GM18858 (cell line): Measurements from ENCODE around the gene ZDHHC14.
A peak's percentile ranks its signal among the peaks of the same experiment; 100 is the strongest.
"Not testable (repeated sequence)": the region's sequence is repeated elsewhere in the genome, so short reads cannot be mapped to it uniquely, and the experiment has no call there.

Experiments
- ATAC-seq: cut with Tn5 transposase; IDR thresholded peaks from one replicate; pipeline ENCODE4 v1.9.1; 2021; ENCODE audit not compliant: unreplicated experiment

ZDHHC14 gene

DNA sequence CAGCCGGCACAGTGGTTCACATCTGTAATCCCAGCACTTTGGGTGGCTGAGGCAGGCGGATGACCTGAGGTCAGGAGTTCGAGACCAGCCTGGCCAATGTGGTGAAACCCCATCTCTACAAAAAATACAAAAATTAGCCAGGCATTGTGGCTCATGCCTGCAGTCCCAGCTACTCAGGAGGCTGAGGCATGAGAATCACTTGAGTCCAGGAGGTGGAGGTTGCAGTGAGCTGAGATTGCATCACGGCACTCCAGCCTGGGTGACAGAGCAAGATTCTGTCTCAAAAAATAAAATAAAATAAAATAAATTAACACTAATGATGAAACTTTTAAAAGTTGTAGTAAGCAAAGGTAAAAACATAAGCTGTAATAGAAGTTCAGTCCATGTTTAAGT lies 82.7 kb downstream of the ZDHHC14 start:
- ATAC-seq, result not testable (repeated sequence)

GRCh38 chr6:157464653-157465535 lies 83.9 kb downstream of the ZDHHC14 start:
- peak; percentile 44 for ATAC-seq

DNA sequence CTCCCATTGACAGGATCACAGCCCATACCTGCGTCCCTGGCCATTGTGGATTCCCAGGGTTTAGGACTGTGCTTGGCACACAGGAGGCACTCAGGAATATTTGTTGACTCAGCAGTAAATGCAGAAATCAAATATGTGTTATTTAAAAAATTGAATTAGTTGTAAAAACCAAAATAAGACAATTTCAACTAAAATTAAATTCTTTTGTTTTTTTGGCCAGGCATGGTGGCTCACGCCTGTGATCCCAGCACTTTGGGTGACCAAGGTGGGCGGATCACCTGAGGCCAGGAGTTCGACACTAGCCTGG lies 85.3 kb downstream of the ZDHHC14 start:
- ATAC-seq, result no peak

- ATAC-seq, result not testable (repeated sequence)
Measured at GRCh38 chr6:157467339-157467738, 86.3 kb downstream of the ZDHHC14 start.

GRCh38 chr6:157468054-157468453 lies 87.1 kb downstream of the ZDHHC14 start:
- no peak for ATAC-seq

GRCh38 chr6:157468574-157468973 lies 87.6 kb downstream of the ZDHHC14 start:
- no peak for ATAC-seq

DNA sequence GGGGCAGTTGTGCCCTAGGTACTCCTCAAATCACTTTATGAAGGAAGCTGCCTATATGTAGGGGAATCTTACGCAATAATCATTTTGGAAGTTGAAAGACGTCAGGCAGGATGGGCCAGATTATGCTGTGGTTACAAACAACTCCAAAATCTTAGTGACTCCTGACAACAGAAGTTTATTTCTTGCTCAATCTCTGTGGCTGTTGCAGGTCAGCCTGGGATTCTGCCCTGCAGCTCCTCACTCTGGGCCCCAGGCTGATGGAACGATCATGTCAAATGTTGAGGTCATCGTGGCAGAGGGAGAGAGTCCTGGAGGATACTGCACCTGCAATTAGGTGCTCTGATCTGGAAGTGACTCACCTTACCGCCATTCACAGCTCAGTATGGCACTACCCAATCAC lies 88.4 kb downstream of the ZDHHC14 start:
- no peak for ATAC-seq

GRCh38 chr6:157471077-157471686 lies 90.2 kb downstream of the ZDHHC14 start:
- ATAC-seq, result no peak

- no peak for ATAC-seq
Measured at GRCh38 chr6:157471895-157472686, 91.1 kb downstream of the ZDHHC14 start.

DNA sequence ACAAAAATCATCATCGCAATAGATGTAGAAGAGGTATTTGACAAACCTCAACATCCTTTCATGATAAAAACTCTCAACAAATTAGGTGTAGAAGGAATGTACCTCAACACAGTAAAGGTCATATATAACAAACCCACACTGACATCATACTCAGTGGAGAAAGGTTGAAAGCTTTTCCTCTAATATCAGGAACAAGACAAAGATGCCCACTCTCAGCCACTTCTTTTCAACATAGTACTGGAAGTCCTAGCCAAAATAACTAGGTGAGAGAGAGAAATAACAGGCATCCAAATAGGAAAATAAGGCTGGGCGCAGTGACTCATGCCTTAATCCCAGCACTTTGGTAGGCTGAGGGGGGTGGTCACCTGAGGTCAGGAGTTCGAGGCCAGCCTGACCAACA lies 95.8 kb downstream of the ZDHHC14 start:
- ATAC-seq, result no peak

DNA sequence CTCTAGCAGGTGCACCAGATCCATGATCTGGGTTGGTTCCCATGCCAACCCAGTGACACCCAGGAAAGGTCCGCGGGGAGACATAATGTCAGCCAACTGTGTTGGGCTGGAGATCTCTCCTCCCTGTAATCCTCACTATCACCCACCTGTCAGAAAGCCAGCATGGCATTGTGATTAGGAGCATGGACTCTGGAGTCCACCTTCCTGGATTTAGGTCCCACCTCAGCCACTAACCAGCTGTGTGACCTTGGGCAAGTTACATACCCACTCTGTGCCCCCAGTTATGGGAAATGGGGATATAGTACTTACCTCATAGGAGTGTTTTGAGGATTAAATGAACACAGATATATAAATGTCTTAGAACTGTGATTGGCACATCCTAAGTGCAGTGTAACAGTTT lies 97.9 kb downstream of the ZDHHC14 start:
- no peak for ATAC-seq

DNA sequence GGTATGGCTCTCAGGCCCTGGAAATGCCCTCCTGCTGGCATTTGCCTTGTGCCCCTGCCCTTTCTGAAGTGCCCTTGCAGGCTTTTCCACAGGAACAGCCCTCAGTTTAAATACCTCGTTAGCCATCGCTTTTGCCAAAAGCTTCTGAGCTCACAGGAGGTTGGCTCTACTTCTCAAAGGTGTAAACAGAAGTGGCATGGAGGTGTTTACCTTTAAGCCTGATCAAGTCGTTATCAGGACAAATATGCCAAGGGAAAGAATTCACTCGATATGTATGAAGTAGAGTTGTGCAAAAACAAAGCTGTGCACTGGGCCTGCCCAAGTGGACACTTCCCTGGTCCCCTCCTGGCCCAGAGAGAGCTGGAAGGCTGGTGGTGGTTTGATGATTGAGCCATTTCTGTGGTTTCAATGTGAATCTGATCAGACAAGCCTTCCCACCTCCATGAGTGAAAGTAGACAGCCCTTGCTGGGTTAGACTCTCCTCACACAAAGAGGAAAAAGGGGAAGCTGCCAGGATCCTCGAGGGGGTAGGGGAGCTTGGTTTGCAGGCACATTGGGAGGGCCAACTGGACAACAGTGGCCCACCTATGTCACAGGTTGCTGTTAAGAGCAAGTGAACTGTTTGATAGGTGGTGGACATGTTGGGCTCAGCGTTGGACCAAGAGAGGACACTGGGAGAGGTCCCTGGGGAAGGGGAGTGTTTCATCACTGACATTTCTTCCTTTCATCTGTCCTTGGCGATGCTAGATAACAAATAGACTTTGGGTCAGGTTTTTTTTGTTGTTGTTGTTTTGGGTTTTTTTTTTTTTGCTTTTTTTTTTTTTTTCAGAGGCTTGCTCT lies 98.7 kb downstream of the ZDHHC14 start:
- ATAC-seq, result no peak

- no peak for ATAC-seq
Measured at GRCh38 chr6:157481189-157481864, 100.3 kb downstream of the ZDHHC14 start.

- no peak for ATAC-seq
Measured at GRCh38 chr6:157481865-157482249, 100.9 kb downstream of the ZDHHC14 start.

DNA sequence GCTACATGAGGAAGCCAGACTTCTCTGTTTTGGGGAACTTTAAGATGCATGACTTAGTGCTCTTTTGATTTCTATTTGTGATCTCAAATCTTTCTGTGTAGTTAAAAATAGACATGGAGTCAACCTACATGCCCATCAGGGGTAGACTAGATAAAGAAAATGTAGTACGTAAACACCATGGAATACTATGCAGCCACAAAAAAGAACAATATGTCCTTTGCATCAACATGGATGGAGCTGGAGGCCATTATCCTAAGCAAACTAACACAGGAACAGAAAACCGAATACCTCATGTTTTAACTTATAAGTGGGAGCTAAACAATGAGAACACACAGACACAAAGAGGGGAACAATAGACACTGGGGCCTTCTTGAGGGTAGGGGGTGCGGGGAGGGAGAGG lies 102.8 kb downstream of the ZDHHC14 start:
- no peak for ATAC-seq

DNA sequence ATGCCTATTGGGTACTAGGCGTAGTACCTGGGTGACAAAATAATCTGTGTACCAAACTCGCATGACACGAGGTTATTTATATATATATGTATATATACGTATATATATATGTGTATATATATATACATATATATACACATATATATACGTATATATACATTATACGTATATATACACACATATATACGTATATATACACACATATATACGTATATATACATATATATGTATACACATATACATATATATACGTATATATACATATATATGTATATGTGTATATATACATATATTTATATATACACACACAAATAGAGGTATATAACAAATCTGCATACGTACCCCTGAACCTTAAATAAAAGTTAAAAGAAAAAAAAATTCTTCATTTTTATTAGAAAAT lies 103.2 kb downstream of the ZDHHC14 start:
- ATAC-seq, result no peak

DNA sequence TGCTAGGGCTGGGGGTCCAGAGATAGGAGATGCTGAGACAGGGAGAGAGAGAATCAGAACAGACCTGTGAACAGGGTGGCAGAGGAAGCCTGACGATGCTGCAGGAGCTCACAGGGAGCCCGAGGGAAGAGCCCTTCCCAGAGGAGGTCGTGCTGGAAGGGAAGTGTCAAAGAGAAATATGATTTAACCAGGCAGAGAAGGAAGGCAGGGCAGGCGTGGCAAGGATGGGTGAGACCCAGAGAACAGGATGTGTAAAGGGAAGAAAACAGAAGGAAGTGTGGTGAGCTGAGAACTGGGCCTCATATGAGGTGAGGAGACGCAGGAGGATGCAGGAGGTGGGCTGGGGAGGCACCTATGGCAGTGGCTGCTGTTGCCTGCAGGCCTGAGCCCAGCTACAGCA lies 105.6 kb downstream of the ZDHHC14 start:
- ATAC-seq, result no peak

- no peak for ATAC-seq
Measured at GRCh38 chr6:157487110-157487773, 106.3 kb downstream of the ZDHHC14 start.

DNA sequence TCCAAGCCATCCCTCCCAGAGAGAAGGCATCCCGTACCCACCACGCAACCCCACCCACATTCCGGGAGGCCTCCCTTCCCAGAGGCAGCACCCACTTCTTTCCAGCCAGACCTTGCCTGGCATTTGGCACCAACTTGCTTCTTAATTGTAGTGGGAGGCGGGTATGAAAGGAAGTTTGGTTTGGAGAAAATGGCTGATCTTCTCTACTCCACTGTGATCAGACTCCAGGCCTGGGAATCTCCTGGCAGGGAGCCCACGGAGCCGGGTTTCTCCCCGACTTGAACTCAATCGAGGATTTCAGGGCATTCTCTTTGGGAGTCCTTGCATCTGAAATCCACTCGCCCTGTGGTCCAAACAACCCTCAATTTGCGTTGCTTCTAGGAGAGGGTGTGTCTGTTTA lies 107.1 kb downstream of the ZDHHC14 start:
- no peak for ATAC-seq

DNA sequence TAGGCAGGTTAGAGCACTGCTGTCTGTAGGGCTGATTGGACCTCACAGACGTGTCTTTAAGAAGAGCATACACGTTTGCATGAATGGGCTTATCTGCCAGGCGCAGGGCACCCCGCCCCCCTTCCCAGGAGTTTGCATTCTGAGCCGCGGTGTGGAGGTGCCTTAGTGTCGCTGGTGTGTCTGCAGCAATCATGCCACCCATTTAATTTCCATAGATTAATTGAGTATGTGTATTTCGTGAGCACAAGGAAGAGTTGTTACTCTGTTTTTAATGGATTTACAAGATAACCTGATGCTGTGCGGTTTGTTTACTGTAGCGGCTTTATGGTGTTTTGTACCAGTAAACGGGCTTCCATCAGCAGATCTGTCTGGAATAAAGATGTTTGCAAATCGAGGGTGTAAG lies 107.7 kb downstream of the ZDHHC14 start:
- no peak for ATAC-seq
